WI38 (cell line): ENCODE data around the gene NAGA.

Source experiments
- H3K4me3 ChIP-seq: 2 replicates; pipeline ENCODE4 v1.5.1; 2011; ENCODE audit warnings: low read depth, mild to moderate bottlenecking, control low read depth, low read length
- TF ChIP-seq, protein P1 (sequence below): IDR thresholded peaks from 2 replicates; pipeline ENCODE4 v1.5.1; 2012; ENCODE audit warnings: low read depth, mild to moderate bottlenecking, control low read depth, low read length

Gene NAGA

DNA sequence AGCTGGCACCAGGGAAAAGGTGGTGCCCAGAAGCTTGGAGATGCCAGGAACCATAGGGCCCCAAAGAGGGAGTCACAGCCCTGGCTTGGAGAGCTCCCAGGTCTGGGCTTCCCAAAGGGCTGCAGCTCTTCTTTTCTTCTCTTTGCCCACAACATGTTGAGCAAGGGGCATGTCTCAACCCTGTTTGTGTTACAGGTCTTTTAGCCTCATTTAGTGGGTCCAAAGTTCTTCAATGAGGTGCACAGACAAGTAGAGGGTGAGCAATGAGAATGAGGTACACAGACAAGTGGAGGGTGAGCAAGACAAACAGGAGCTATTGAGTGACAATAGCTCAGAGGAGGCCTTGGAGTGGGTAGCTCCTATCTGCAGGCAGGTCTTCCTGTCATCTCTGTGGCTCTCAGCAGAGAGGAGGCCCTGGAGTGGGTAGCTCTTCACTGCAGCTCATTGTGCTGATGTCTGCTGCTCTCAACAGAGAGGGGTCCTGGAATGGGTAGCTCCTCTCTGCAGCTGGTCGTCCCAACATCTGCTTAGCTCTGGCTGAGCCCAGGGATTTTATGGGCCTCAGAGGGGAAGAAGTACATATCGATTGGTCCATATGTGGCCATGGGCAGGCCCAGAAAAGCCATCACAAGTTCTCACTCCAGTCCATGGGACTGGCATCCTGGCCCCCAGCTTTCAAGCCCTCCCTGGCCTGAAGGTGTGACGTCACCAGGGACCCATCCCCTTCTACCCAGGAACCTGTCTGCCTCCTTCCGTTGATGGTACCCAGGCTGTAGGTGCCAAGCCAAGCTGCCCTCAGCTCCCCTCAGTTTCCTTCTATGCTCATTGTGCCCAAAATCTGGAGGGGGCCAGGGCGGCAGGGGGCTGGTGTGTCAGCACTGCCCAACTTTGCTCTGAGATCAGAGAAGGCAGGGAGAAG is 37.1 kb downstream of the NAGA start:
- H3K4me3 ChIP-seq = no peak overlapping the region
- TF ChIP-seq, protein P1, sequence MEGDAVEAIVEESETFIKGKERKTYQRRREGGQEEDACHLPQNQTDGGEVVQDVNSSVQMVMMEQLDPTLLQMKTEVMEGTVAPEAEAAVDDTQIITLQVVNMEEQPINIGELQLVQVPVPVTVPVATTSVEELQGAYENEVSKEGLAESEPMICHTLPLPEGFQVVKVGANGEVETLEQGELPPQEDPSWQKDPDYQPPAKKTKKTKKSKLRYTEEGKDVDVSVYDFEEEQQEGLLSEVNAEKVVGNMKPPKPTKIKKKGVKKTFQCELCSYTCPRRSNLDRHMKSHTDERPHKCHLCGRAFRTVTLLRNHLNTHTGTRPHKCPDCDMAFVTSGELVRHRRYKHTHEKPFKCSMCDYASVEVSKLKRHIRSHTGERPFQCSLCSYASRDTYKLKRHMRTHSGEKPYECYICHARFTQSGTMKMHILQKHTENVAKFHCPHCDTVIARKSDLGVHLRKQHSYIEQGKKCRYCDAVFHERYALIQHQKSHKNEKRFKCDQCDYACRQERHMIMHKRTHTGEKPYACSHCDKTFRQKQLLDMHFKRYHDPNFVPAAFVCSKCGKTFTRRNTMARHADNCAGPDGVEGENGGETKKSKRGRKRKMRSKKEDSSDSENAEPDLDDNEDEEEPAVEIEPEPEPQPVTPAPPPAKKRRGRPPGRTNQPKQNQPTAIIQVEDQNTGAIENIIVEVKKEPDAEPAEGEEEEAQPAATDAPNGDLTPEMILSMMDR = no peak

DNA sequence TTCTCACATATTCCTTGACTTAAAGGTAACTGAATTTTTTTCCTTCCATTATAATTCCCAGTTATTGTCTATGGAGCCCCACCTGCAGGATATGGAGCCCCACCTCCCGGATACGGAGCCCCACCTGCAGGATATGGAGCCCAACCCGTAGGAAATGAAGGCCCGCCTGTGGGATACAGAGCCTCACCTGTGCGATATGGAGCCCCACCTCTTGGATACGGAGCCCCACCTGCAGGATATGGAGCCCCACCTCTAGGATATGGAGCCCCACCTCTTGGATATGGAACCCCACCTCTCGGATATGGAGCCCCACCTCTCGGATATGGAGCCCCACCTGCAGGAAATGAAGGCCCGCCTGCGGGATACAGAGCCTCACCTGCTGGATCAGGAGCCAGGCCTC is 43.9 kb downstream of the NAGA start:
- TF ChIP-seq, protein P1 = no peak

DNA sequence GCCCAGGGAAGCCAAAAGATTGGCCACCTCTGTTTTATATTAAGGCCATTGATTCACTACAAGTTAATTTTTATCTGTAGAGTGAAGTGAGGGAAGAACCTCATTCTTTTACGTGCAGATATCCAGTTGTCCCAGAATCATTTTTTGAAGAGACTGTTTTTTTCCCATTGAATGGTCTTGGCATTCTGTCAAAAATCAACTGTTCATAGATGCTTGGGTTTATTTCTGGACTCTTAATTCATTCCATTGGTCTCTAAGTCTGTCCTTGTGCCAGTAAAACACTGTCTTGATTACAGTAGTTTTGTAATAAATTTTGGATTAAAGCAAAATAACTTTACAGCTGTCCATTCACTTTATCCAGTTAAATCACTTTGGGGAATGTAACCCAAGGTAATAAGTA is 45.2 kb downstream of the NAGA start:
- H3K4me3 ChIP-seq = no peak overlapping the region
- TF ChIP-seq, protein P1 = no peak

More for the DNA sequence above, 43.9 kb downstream of the NAGA start:
- H3K4me3 ChIP-seq = no peak overlapping the region

DNA sequence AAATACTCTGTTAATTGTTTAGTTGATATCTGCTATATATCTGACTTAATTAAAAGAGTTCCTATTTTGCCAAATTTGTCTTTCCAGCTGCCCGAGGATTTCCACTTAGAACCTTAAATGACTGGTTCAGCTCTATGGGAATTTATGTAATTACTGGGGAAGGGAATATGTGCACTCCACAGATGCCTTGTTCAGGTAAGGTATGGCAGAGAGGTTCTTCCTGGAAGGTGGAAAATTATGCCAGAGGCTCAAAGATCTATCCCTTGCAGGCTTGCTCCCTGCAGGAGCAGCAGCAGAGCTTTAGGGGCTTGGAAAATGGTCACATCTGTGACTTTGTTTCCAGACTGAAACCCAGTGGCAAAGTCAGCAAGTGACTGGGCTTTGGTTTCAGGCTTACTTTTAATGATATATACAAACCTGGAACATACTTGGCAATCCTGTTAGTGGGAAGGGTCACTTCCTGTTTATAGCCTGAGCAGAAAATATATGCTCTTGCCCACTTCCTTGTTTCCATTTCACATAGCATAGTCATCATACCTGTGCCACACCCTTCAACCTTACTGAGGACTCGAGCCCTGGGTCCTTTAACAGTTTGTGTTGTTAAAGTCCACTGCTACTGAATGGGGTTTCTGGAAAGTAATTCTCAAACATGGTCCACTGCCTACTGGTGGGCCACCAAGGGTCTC is 48.3 kb downstream of the NAGA start:
- TF ChIP-seq, protein P1 = no peak

DNA sequence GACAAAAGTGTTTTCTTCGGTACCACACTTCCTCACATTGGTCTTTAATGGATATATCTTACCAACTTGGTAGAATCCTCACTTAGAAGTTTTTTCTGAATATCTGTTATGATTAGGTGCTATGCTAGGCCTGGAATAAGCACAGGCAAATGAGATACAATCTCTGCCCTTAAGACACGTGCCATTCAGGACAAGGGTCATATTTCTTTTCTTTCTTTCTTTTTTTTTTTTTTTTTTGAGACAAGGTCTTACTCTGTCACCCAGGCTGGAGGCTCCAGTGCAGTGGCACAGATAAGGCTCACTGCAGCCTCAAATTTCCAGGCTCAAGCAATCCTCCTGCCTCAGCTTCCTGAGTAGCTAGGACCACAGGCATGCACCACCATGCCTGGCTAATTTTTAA is 49.0 kb downstream of the NAGA start:
- TF ChIP-seq, protein P1 = no peak
- no peak overlapping the region for H3K4me3 ChIP-seq

More for the DNA sequence above, 48.3 kb downstream of the NAGA start:
- no peak overlapping the region for H3K4me3 ChIP-seq

DNA sequence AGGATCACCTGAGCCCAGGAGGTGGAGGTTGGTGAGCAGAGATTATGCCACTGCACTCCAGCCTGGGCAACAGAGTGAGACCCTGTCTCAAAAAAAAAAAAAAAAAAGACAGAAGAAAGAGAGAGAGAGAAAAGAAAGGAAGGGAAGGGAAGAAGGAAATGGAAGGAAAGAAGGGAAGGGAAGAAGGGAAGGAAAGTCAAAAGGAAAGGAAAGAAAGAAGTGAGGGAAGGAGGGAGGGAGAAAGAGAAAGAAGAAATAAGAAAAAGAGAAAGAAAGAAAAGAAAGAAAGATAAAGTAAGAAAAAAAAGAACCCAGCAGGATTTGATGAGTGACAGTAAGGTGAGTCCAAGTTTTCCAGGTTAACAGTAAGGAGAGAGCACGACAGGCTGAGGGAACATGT is 52.4 kb downstream of the NAGA start:
- no peak overlapping the region for H3K4me3 ChIP-seq
- TF ChIP-seq, protein P1 = no peak

DNA sequence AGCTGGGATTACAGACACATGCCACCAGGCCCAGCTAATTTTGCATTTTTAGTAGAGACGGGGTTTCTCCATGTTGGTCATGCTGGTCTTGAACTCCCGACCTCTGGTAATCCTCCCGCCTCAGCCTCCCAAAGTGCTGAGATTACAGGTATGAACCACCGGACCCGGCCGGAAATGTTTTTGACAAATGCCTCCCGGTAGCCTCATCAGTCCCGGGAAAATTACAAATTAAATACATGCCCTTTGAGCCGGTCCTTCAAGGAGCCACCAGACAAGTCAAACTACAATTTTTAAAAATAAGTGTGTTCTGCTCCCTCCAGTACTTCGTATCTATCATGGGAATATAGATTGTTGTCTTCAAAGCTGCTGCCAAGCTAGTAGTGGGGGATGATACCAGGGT is 54.5 kb downstream of the NAGA start:
- TF ChIP-seq, protein P1 = no peak
- H3K4me3 ChIP-seq = no peak overlapping the region
